Medulla oblongata (tissue), 1 donor: Measurements from ENCODE around the gene IQCC.
A peak's percentile ranks its signal among the peaks of the same experiment; 100 is the strongest.
"Not testable (repeated sequence)": the region's sequence is repeated elsewhere in the genome, so short reads cannot be mapped to it uniquely, and the experiment has no call there.

Experiments used
- DNase-seq: peaks from one replicate; pipeline ENCODE4 v3.0.0-alpha.2; 2015; ENCODE audit errors: extremely low spot score

Gene IQCC

GRCh38 chr1:32205401-32206370 is at the start of gene IQCC:
TSS of gene IQCC (plus strand) at chr1:32205671. CDS start at chr1:32205682, 11 bp downstream.
- peak; percentile 90 for DNase-seq

- DNase-seq, result no peak
These were observed 46.3 kb upstream of the IQCC start for GRCh38 chr1:32159189-32159588.

GRCh38 chr1:32163405-32163804 is 42.1 kb upstream of the IQCC start:
- DNase-seq, result no peak

GRCh38 chr1:32165633-32166032 is 39.8 kb upstream of the IQCC start:
- DNase-seq, result not testable (repeated sequence)

DNA sequence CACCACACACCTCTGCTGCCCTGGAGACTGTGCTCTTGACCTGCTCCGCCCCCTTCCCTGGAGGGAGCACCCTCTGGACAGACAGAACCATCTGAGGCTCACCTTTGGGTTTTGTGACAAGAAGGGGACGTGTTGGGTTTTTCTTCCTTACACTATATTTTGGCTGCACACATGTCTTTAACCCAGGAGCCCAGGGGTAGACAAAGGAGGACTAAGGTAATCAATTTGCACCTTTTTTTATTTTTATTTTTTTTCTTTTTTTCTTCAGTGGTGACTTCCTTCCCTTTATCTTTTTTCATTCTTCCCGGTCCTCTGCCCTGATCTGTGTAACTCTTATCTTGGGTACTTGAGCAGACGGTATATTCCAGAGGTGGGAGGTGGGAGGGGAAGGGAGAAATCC is 34.5 kb upstream of the IQCC start:
- no peak for DNase-seq

DNA sequence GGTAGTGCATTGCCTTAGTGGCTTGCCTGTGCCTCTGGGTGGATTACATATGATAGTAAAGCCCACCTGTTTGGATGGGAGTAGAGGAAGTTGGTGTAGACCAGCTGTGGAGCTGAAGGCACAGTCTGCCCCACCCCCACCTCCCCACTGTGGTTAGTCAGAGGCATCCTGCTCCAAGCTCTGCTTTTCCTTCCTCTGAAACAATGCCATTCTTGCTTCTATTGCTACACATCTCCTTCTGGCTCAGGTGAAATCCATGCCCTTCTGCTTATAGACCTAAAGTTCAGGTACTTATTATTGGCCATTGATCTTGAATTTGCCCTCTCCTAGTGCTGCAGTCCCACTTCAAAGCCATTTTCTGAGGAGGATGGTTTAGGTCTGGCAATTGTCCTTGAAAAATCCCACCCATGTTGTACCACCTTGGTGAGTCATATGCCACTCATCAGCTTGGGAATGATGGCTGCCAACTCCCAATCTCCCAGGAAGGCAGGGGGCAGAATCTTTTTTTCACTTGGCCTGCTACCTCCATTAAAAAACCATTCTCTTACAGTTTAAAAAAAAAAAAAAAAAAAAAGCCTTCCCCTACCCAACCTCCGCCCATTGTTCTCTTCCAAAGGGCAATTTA is 32.7 kb upstream of the IQCC start:
- DNase-seq, result no peak

DNA sequence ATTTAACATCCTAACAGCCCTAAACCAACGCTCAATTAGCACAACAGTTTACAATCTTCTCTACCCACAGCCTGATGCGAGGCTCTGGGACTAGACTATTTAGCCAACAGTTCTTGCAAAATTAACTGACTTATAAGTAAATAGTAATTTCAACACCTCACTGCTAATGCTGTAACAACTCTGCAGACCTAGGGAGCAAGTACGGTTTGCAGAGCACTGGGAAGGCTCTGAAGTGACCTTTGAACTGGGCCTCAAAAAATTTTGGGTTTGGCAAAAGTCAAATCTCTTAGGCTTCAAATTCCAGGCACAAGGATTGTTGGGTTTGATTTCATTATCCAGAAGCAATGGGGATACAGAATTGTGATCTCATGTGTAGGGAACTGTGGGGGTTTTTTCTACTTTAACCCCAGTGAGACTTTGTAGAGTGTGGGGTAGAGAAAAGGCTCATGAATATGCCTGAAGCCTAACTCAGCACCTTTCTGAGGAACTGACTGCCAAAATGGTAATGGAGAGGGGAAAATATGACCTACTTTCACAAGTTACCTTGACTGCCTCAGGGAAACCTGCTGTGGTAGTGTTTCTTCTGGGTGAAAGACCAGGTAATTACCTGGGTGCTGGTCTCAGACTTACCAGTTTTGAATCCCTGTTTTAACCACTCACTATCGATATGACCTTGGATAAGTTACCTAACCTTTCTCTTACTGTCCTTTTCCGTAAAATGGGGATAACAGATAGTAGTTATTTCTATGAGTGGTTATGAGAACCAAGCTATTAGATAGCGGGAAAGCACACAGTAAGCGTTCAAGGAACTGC is 26.9 kb upstream of the IQCC start:
- no peak for DNase-seq

GRCh38 chr1:32179193-32179442 is 26.4 kb upstream of the IQCC start:
- no peak for DNase-seq

DNA sequence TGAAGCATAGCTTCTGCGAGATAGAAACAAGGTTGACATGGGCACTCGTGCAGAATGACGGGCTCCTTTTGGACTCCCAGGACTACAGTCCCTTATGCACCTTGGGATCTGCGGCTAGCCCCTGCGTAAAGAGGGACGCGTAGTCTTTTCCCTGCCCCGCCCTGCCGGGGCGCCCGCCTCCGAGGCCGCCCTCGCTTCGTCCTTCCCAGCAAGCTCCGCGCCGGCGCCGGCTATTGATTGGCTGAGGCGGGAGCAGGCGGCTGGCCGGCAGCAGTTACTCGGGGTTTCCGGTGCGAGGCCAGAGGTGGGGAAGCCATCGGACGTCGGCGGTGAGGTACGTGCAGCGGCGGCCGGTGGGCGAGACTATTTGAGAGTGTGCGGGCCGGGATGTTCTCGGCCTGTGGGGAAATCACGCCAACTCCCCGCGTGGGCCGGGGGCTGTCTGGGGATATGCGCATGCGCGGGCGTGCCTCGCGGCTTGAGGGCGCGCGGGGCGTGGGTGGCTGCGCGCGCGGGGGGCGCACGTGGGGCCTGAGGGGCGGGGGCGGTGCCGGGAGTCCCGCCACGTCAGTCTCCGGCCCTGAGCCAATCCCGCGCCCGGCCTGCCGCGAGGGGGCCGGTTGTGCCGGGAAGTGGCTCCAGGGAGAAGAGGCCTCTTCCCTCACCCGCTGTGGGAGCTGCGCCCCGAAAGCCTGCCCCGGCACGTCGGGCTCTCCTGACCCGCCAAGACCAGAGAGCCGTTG is 25.9 kb upstream of the IQCC start, which contains the start of gene TXLNA:
Gene TXLNA, plus strand, starts transcription at position 233 of the 743 bp plus-strand sequence. CDS start 671 bp downstream, outside the sequence.
- DNase-seq, result peak; percentile 93

- DNase-seq, result peak; percentile 24
These were observed 25.0 kb upstream of the IQCC start for GRCh38 chr1:32180186-32181060.

DNA sequence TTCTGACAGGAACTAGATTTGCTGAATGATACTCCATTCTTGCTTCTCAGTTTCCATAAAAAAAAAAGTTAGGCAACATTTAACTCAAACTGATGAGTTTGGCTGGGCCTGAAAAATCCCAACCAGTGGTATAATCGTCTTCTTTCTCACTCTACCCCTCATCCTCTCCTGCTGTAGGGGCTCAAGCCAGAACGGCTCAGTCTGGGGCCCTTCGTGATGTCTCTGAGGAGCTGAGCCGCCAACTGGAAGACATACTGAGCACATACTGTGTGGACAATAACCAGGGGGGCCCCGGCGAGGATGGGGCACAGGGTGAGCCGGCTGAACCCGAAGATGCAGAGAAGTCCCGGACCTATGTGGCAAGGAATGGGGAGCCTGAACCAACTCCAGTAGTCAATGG is 24.4 kb upstream of the IQCC start:
- no peak for DNase-seq

- no peak for DNase-seq
These were observed 23.9 kb upstream of the IQCC start for GRCh38 chr1:32181563-32181962.

- no peak for DNase-seq
These were observed 23.4 kb upstream of the IQCC start for GRCh38 chr1:32182060-32182459.

DNA sequence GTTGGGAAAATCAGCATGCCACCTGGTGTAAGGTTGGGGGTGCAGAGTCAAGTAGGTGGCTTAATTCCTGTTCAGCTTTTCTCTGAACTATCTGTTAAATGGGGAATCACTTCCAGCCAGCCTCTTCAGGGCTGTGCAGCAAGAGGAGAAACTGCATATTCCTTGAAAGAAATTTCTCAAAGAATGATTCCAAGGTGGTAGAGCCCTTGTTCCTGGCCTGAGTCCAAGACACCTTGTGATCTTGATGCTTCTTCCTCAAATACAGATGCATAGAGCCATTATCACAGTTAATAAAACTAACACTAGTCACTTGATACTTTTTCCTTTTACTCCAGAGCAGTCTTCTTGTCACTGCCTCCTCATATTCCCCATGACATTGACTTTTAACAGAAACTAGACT is 20.8 kb upstream of the IQCC start:
- no peak for DNase-seq

GRCh38 chr1:32186077-32186476 is 19.4 kb upstream of the IQCC start:
- DNase-seq, result no peak

- no peak for DNase-seq
These were observed 19.0 kb upstream of the IQCC start for GRCh38 chr1:32186491-32186890.

- no peak for DNase-seq
These were observed 17.6 kb upstream of the IQCC start for GRCh38 chr1:32187850-32188249.

- no peak for DNase-seq
These were observed 13.1 kb upstream of the IQCC start for GRCh38 chr1:32192220-32192948.

- no peak for DNase-seq
These were observed 10.5 kb upstream of the IQCC start for GRCh38 chr1:32194984-32195383.

- DNase-seq, result no peak
These were observed 9.9 kb upstream of the IQCC start for GRCh38 chr1:32195531-32195930.
